NCI-H146 treated with DMSO at 0.1 percent for 48 hours (cell line): ENCODE results near the gene INSYN1.

ENCODE experiments used
- DNase-seq: peaks from one replicate; lab custom pipeline; 2025; ENCODE audit not compliant: unreplicated experiment; lab: John Stamatoyannopoulos, UW

The INSYN1 gene

DNA sequence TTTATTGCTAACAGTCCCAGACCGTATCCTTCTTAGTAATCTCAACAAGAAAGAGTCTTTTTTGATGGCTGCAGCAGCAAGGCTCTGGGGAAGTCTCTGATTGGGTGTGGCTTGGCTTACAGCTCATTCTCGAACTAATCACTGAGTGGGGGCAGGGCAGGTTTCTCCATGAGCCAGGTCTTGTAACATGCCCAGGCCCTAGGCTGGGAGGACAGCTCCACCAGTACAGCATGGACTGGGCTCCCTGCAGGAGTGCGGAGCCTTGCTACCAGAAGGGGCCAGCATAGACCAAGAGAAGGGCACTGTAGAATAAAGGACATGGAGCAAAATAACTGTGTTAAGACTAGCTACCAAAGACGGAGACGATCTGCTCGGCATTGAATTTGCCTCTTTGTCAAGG, 61.8 kb downstream of the INSYN1 start:
- no peak for DNase-seq

GRCh38 chr15:73688455-73688854, 64.7 kb downstream of the INSYN1 start:
- DNase-seq: no peak

- DNase-seq: no peak
Observed at GRCh38 chr15:73687351-73687750, 65.8 kb downstream of the INSYN1 start.

- no peak for DNase-seq
Observed at GRCh38 chr15:73686781-73687256, 66.3 kb downstream of the INSYN1 start.

GRCh38 chr15:73685981-73686380, 67.2 kb downstream of the INSYN1 start:
- no peak for DNase-seq
